Keratinocyte (primary cell): Measurements from ENCODE around the gene MTOR. TPM values are rescaled to one million over a fixed set of nuclear protein-coding genes. Genes with fewer than 3 reads are reported as not detected.

Experiments used
- DNase-seq: peaks from one replicate; pipeline ENCODE4 v3.0.0-alpha.2; 2011; ENCODE audit warnings: low read depth, missing footprints, low spot score
- FAIRE-seq: peaks from 2 replicates; lab custom pipeline; 2011; peaks lifted over from hg19 to GRCh38; lab: Jason Lieb, UNC
- H2AFZ ChIP-seq: 2 replicates; pipeline ENCODE4 v1.6.0; 2012; ENCODE audit warnings: low read length, control low read depth, inconsistent platforms; ENCODE audit not compliant: control insufficient read depth
- H3K27ac ChIP-seq: 2 replicates; pipeline ENCODE4 v1.5.1; 2011; ENCODE audit warnings: low read length; ENCODE audit not compliant: control insufficient read depth, insufficient read depth
- H3K27me3 ChIP-seq: 3 replicates; pipeline ENCODE4 v1.6.0; 2011; ENCODE audit warnings: low read length; ENCODE audit not compliant: control insufficient read depth, insufficient read depth; ENCODE audit errors: extremely low read depth
- H3K36me3 ChIP-seq, 2 experiments: 2 replicates in 1 of 2; 3 replicates in 1 of 2; pipeline ENCODE4 v1.5.1; 2011; ENCODE audit warnings: low read length in 2 of 2, mild to moderate bottlenecking in 1 of 2; ENCODE audit not compliant: control insufficient read depth in 2 of 2, insufficient read depth in 2 of 2; ENCODE audit errors: extremely low read depth in 1 of 2
- H3K4me1 ChIP-seq: 3 replicates; pipeline ENCODE4 v1.5.1; 2011; ENCODE audit warnings: low read length; ENCODE audit not compliant: control insufficient read depth, insufficient read depth; ENCODE audit errors: extremely low read depth
- H3K4me2 ChIP-seq: 3 replicates; pipeline ENCODE4 v1.6.0; 2011; ENCODE audit warnings: low read depth, low read length; ENCODE audit not compliant: control insufficient read depth, insufficient read depth; ENCODE audit errors: extremely low read depth
- H3K4me3 ChIP-seq, 3 experiments: fragments of 200-600 bp in 1 of 3; sonication (generic) in 1 of 3; 2 replicates in 2 of 3; 3 replicates in 1 of 3; pipeline ENCODE4 v1.5.1; 2011 to 2016; ENCODE audit warnings: low read length in 3 of 3, mild to moderate bottlenecking in 3 of 3, control low read depth in 2 of 3, inconsistent platforms in 1 of 3, low read depth in 1 of 3, mixed read lengths in 1 of 3, mixed run types in 1 of 3, moderate library complexity in 1 of 3; ENCODE audit not compliant: control insufficient read depth in 2 of 3, insufficient read depth in 2 of 3; ENCODE audit errors: extremely low read depth in 1 of 3
- H3K79me2 ChIP-seq: 2 replicates; pipeline ENCODE4 v1.6.0; 2012; ENCODE audit warnings: low read length; ENCODE audit not compliant: control insufficient read depth, insufficient read depth
- H3K9ac ChIP-seq: 3 replicates; pipeline ENCODE4 v1.6.0; 2011; ENCODE audit warnings: low read length; ENCODE audit not compliant: control insufficient read depth, insufficient read depth; ENCODE audit errors: extremely low read depth
- H3K9me1 ChIP-seq: 3 replicates; pipeline ENCODE4 v1.6.0; 2011; ENCODE audit warnings: low read length; ENCODE audit not compliant: control insufficient read depth, insufficient read depth; ENCODE audit errors: extremely low read depth
- H3K9me3 ChIP-seq: 2 replicates; pipeline ENCODE4 v1.5.1; 2012; ENCODE audit warnings: low read depth, low read length; ENCODE audit not compliant: control insufficient read depth
- H4K20me1 ChIP-seq: 3 replicates; pipeline ENCODE4 v1.6.0; 2011; ENCODE audit warnings: low read length; ENCODE audit not compliant: control insufficient read depth, insufficient read depth; ENCODE audit errors: extremely low read depth
- EZH2 ChIP-seq: IDR thresholded peaks from one replicate; pipeline ENCODE4 v1.6.1; 2012; ENCODE audit warnings: inconsistent platforms, mild to moderate bottlenecking, low read length, moderate library complexity
- dilution Hi-C: fragments of 300-500 bp; cut with MboI; formaldehyde crosslinking; loops from one replicate; pipeline ENCODE4 v1.7.0; 2020; ENCODE audit warnings: low sequenced_read_pairs; ENCODE audit not compliant: extremely low pct_ligation_motif_present
- polyA plus RNA-seq, 5 experiments: library from polyadenylated mRNA; depleted of rRNA in 3 of 5; stranded (reverse) in 3 of 5; stranded (forward) in 1 of 5; unstranded in 1 of 5; fragments of >200 nt; gene quantifications; 1 replicate in 1 of 5; 2 replicates in 3 of 5; 3 replicates in 1 of 5; pipeline versions ENCODE4 v1.2.1 to v1.2.3, GENCODE V29; 2011 to 2012; ENCODE audit warnings: missing spikeins in 2 of 5, low read depth in 1 of 5, low replicate concordance in 1 of 5
- TF ChIP-seq, protein P1 (sequence below), 3 experiments: IDR thresholded peaks in 1 of 3; conservative IDR thresholded peaks in 1 of 3; optimal IDR thresholded peaks in 1 of 3; 2 replicates in 2 of 3; 3 replicates in 1 of 3; pipeline versions ENCODE3 to v1.5.1; 2011; ENCODE audit warnings: low read length in 3 of 3, mild to moderate bottlenecking in 3 of 3, moderate library complexity in 2 of 3, control low read depth in 1 of 3, inconsistent platforms in 1 of 3; ENCODE audit not compliant: insufficient read depth in 2 of 3; ENCODE audit errors: extremely low read depth in 1 of 3

The MTOR gene
- polyA plus RNA-seq, 1 donor (not counting 4 experiments of a cell fraction or from before 2014, with no cell fraction given), result 31.5 TPM

- no peak overlapping the region for H3K9ac ChIP-seq
- H3K4me1 ChIP-seq, result no peaks in the 10 kb centered on the region
- no peak overlapping the region for H3K4me2 ChIP-seq
- no peak overlapping the region for H3K4me3 ChIP-seq
- H3K9me1 ChIP-seq, result no peaks in the 10 kb centered on the region
- TF ChIP-seq, protein P1, sequence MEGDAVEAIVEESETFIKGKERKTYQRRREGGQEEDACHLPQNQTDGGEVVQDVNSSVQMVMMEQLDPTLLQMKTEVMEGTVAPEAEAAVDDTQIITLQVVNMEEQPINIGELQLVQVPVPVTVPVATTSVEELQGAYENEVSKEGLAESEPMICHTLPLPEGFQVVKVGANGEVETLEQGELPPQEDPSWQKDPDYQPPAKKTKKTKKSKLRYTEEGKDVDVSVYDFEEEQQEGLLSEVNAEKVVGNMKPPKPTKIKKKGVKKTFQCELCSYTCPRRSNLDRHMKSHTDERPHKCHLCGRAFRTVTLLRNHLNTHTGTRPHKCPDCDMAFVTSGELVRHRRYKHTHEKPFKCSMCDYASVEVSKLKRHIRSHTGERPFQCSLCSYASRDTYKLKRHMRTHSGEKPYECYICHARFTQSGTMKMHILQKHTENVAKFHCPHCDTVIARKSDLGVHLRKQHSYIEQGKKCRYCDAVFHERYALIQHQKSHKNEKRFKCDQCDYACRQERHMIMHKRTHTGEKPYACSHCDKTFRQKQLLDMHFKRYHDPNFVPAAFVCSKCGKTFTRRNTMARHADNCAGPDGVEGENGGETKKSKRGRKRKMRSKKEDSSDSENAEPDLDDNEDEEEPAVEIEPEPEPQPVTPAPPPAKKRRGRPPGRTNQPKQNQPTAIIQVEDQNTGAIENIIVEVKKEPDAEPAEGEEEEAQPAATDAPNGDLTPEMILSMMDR (optimal IDR thresholded peaks at IDR 0.05 in 1 of 3, IDR thresholded peaks at IDR 0.05 in 1 of 3, conservative IDR thresholded peaks at IDR 0.05 in 1 of 3; ENCODE audit: extremely low read depth in 1 of 3, insufficient read depth in 2 of 3, low read length in 3 of 3), result no peak
- no peak for TF ChIP-seq EZH2
- no peak for FAIRE-seq
- no peak overlapping the region for H3K27ac ChIP-seq
- no peaks in the 10 kb centered on the region for H3K27me3 ChIP-seq
- H4K20me1 ChIP-seq, result no peaks in the 10 kb centered on the region
- no peak overlapping the region for H2AFZ ChIP-seq
- dilution Hi-C loops, result no loop called here
- DNase-seq, result no peak
- H3K79me2 ChIP-seq, result no peaks in the 10 kb centered on the region
- no peaks in the 10 kb centered on the region for H3K9me3 ChIP-seq
- peaks cover 11 to 22% of the 10 kb centered on the region in 2 experiments for H3K36me3 ChIP-seq
Measured at GRCh38 chr1:11204396-11205190, 57.8 kb downstream of the MTOR start.

DNA sequence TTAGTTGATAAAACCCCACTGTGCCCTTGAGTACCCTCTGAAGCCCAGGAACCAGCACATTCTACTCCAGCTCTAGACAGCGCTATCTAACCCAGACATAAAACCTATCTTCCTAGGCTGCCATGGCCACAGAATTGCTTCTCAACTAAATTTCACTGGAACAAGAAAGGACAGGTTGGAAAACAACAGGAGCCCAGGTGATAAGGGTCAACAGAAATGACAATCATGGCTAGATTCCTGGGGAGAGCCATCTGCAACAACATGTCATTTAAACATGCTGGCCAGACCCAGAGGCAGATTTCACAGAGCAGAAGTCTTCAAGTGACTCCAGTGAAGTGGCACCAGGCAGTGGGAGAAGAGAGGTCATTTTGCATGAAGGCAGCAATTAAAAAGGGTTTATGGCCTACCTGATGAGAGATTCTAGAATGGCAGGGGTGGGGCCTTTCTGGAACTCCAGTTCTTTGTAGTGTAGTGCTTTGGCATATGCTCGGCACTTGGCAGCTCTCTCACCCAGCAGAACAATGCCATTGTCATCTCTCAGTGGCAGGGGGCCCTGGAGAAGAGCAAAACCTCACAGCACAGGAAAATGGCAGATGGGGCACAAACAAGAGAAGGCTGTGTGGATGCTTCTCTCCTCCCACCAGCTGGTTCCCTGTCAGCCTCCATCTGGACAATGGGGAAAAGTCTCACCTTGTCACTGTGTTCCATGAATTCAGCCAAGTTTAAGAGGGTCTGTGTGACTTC lies 63.3 kb downstream of the MTOR start:
- Histone ChIP-seq H3K4me1 (no peaks in the 10 kb centered on the region), H3K4me2 (no peak overlapping the region)
- FAIRE-seq, result no peak

More for the DNA sequence above, 63.3 kb downstream of the MTOR start:
- H3K4me3 ChIP-seq, result no peak overlapping the region
- no peak overlapping the region for H3K9ac ChIP-seq
- no peaks in the 10 kb centered on the region for H3K27me3 ChIP-seq
- no peaks in the 10 kb centered on the region for H3K79me2 ChIP-seq
- H2AFZ ChIP-seq, result no peak overlapping the region
- peaks cover 12 to 33% of the 10 kb centered on the region in 2 experiments for H3K36me3 ChIP-seq
- dilution Hi-C loops, result no loop called here
- no peak for TF ChIP-seq EZH2
- TF ChIP-seq, protein P1 (optimal IDR thresholded peaks at IDR 0.05 in 1 of 3, IDR thresholded peaks at IDR 0.05 in 1 of 3, conservative IDR thresholded peaks at IDR 0.05 in 1 of 3; ENCODE audit: extremely low read depth in 1 of 3, insufficient read depth in 2 of 3, low read length in 3 of 3), result no peak
- H3K9me3 ChIP-seq, result no peaks in the 10 kb centered on the region
- no peak for DNase-seq
- H3K27ac ChIP-seq, result no peak overlapping the region
- peaks cover 2% of the 10 kb centered on the region for H3K9me1 ChIP-seq
- H4K20me1 ChIP-seq, result no peaks in the 10 kb centered on the region
